Rectal smooth muscle tissue (tissue), 1 donor: ENCODE measurements around the gene CCL28.

ENCODE experiments used
- H3K27ac ChIP-seq: one replicate; pipeline ENCODE4 v1.7.0; 2013; ENCODE audit warnings: low read depth, low read length, inconsistent platforms
- H3K27me3 ChIP-seq: one replicate; pipeline ENCODE4 v1.7.0; 2013; ENCODE audit warnings: low read length; ENCODE audit not compliant: control insufficient read depth, insufficient read depth
- H3K36me3 ChIP-seq: one replicate; pipeline ENCODE4 v1.7.0; 2013; ENCODE audit warnings: low read length; ENCODE audit not compliant: control insufficient read depth, insufficient read depth
- H3K4me1 ChIP-seq: one replicate; pipeline ENCODE4 v1.7.0; 2013; ENCODE audit warnings: low read length; ENCODE audit not compliant: control insufficient read depth, insufficient read depth
- H3K4me3 ChIP-seq: one replicate; pipeline ENCODE4 v1.7.0; 2013; ENCODE audit warnings: low read length
- H3K9ac ChIP-seq: one replicate; pipeline ENCODE4 v1.7.0; 2013; ENCODE audit warnings: low read length

The CCL28 gene

GRCh38 chr5:43338862-43339261, 73.3 kb downstream of the CCL28 start:
- no peaks in the 10 kb centered on the region for H3K36me3 ChIP-seq
- no peak overlapping the region for H3K27ac ChIP-seq
- no peak overlapping the region for H3K4me3 ChIP-seq
- H3K4me1 ChIP-seq, result no peaks in the 10 kb centered on the region
- no peak overlapping the region for H3K9ac ChIP-seq
- no peaks in the 10 kb centered on the region for H3K27me3 ChIP-seq

GRCh38 chr5:43336159-43336558, 76.0 kb downstream of the CCL28 start:
- Histone ChIP-seq H3K36me3 (no peaks in the 10 kb centered on the region), H3K27ac (no peak overlapping the region), H3K9ac (no peak overlapping the region), H3K4me3 (no peak overlapping the region), H3K27me3 (no peaks in the 10 kb centered on the region), H3K4me1 (no peaks in the 10 kb centered on the region)

GRCh38 chr5:43335681-43336080, 76.5 kb downstream of the CCL28 start:
- Histone ChIP-seq H3K4me3 (no peak overlapping the region), H3K27ac (no peak overlapping the region), H3K9ac (no peak overlapping the region), H3K4me1 (no peaks in the 10 kb centered on the region), H3K27me3 (no peaks in the 10 kb centered on the region), H3K36me3 (no peaks in the 10 kb centered on the region)

- H3K36me3 ChIP-seq, result no peaks in the 10 kb centered on the region
- H3K4me1 ChIP-seq, result no peaks in the 10 kb centered on the region
- H3K27ac ChIP-seq, result no peak overlapping the region
- H3K27me3 ChIP-seq, result no peaks in the 10 kb centered on the region
- no peak overlapping the region for H3K4me3 ChIP-seq
- H3K9ac ChIP-seq, result no peak overlapping the region
Observed at GRCh38 chr5:43332401-43332800, 79.8 kb downstream of the CCL28 start.
